ENCODE data around the gene CCDC88C. TPM values are rescaled to one million over a fixed set of nuclear protein-coding genes. Genes with fewer than 3 reads are reported as not detected.

The CCDC88C gene
- total RNA-seq, 1 donor from 2014 or later = 12.4 TPM

DNA sequence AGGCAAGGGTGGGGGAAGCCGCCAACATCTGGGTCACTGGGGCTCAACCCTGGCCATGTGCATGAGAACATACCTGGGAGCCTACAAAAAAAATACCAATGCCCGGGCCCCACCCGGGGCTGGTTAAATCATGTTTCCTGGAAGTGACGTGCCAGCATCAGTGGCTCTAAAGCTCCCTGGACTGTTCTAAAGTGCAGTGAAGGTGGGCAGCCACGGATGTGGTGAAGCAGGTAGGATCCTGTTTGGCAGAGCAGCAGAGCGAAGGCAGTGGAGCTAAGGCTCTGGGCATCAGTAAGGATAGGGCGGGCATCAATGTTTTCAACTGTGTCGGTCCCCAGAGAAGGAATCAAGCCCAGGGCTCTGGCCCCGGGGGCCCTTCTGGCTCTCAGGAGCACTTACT, 172.6 kb downstream of the CCDC88C start:
- no peak for DNase-seq (ENCODE audit: low read depth)
- no peaks in the 10 kb centered on the region for H4K20me1 ChIP-seq (ENCODE audit: insufficient read depth, low read length)
- Mint-ChIP-seq H3K9me3 (ENCODE audit: unreplicated experiment) (peaks cover 10% of the 10 kb centered on the region), H3K4me3 (ENCODE audit: unreplicated experiment) (no peak overlapping the region), H3K4me1 (ENCODE audit: low read depth, unreplicated experiment) (peaks cover 21% of the 10 kb centered on the region), H3K27me3 (ENCODE audit: low read depth, unreplicated experiment) (peaks cover 8% of the 10 kb centered on the region), H3K27ac (ENCODE audit: unreplicated experiment) (no peak overlapping the region), H3K36me3 (ENCODE audit: low read depth, unreplicated experiment) (no peaks in the 10 kb centered on the region)
- no peak overlapping the region for H3K9ac ChIP-seq (ENCODE audit: low read length)
- no peak overlapping the region for H3K4me3 ChIP-seq (ENCODE audit: insufficient read depth, low read depth, low read length)
- no peaks in the 10 kb centered on the region for H3K36me3 ChIP-seq (ENCODE audit: insufficient read depth, low read length)
- peaks cover 26% of the 10 kb centered on the region for H3K4me1 ChIP-seq (ENCODE audit: insufficient read depth, low read length)
- peak overlapping the region; percentile 76 for H2AFZ ChIP-seq (ENCODE audit: low read depth, low read length)
- no peaks in the 10 kb centered on the region for H3K79me2 ChIP-seq (ENCODE audit: insufficient read depth, low read length)
- TF ChIP-seq, protein P1, sequence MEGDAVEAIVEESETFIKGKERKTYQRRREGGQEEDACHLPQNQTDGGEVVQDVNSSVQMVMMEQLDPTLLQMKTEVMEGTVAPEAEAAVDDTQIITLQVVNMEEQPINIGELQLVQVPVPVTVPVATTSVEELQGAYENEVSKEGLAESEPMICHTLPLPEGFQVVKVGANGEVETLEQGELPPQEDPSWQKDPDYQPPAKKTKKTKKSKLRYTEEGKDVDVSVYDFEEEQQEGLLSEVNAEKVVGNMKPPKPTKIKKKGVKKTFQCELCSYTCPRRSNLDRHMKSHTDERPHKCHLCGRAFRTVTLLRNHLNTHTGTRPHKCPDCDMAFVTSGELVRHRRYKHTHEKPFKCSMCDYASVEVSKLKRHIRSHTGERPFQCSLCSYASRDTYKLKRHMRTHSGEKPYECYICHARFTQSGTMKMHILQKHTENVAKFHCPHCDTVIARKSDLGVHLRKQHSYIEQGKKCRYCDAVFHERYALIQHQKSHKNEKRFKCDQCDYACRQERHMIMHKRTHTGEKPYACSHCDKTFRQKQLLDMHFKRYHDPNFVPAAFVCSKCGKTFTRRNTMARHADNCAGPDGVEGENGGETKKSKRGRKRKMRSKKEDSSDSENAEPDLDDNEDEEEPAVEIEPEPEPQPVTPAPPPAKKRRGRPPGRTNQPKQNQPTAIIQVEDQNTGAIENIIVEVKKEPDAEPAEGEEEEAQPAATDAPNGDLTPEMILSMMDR (IDR thresholded peaks at IDR 0.05; ENCODE audit: insufficient read depth, low read depth, low read length) = no peak
- no peak for TF ChIP-seq EZH2 (IDR thresholded peaks at IDR 0.05; ENCODE audit: insufficient read depth, low read length)
- no peak overlapping the region for H3K27ac ChIP-seq (ENCODE audit: low read depth, low read length)
- no peaks in the 10 kb centered on the region for H3K27me3 ChIP-seq (ENCODE audit: insufficient read depth, low read length)
- no peaks in the 10 kb centered on the region for H3K9me3 ChIP-seq (ENCODE audit: insufficient read depth, low read depth, low read length)
- FAIRE-seq = no peak
- peak overlapping the region; percentile 71 for H3K4me2 ChIP-seq (ENCODE audit: low read length)

DNA sequence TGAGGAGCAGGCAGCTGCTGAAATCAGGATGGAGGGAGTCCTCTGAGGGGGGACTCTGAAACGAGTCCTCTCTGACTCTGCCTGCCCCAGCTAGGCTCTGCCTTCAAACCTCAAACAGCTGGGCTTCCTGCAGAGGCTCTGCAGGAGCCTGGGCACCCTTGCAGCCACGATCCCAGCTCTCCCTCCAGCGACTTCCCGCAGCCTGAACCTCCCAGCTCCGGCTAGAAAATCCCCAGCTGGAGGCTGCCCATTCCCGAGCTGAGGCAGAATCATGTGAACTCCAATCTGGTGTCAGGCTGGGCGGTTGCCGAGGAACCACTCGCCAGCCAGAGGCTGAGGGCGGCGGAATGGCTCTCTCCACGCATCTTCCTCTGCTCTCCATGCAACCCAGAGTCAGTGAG, 173.1 kb downstream of the CCDC88C start, which contains the start of gene GPR68:
GPR68 (minus strand) TSS at position 204 of the 401 bp plus-strand sequence. CDS start 9,654 bp downstream, outside the sequence.
- H3K9me3 ChIP-seq (ENCODE audit: insufficient read depth, low read depth, low read length) = no peaks in the 10 kb centered on the region
- TF ChIP-seq, protein P1 (IDR thresholded peaks at IDR 0.05; ENCODE audit: insufficient read depth, low read depth, low read length) = no peak
- TF ChIP-seq EZH2 (IDR thresholded peaks at IDR 0.05; ENCODE audit: insufficient read depth, low read length) = no peak
- H3K4me3 ChIP-seq (ENCODE audit: insufficient read depth, low read depth, low read length) = no peak within 1 kb of the TSS
- peak within 1 kb of the TSS; percentile 71 for H3K4me2 ChIP-seq (ENCODE audit: low read length)
- H3K36me3 Mint-ChIP-seq (ENCODE audit: low read depth, unreplicated experiment) = no peaks in the 10 kb centered on the region
- H3K4me3 Mint-ChIP-seq (ENCODE audit: unreplicated experiment) = no peak within 1 kb of the TSS
- peaks cover 18% of the 10 kb centered on the region for H3K4me1 Mint-ChIP-seq (ENCODE audit: low read depth, unreplicated experiment)
- no peak for FAIRE-seq
- DNase-seq (ENCODE audit: low read depth) = peak; percentile 69
- H3K27me3 ChIP-seq (ENCODE audit: insufficient read depth, low read length) = no peaks in the 10 kb centered on the region
- peaks cover 22% of the 10 kb centered on the region for H3K4me1 ChIP-seq (ENCODE audit: insufficient read depth, low read length)
- peak within 1 kb of the TSS; percentile 76 for H2AFZ ChIP-seq (ENCODE audit: low read depth, low read length)
- peak within 1 kb of the TSS; percentile 64 for H3K9ac ChIP-seq (ENCODE audit: low read length)
- H4K20me1 ChIP-seq (ENCODE audit: insufficient read depth, low read length) = no peaks in the 10 kb centered on the region
- no peaks in the 10 kb centered on the region for H3K36me3 ChIP-seq (ENCODE audit: insufficient read depth, low read length)
- H3K27ac ChIP-seq (ENCODE audit: low read depth, low read length) = peak within 1 kb of the TSS; percentile 69
- peaks cover 8% of the 10 kb centered on the region for H3K27me3 Mint-ChIP-seq (ENCODE audit: low read depth, unreplicated experiment)
- H3K79me2 ChIP-seq (ENCODE audit: insufficient read depth, low read length) = no peaks in the 10 kb centered on the region
- H3K27ac Mint-ChIP-seq (ENCODE audit: unreplicated experiment) = no peak within 1 kb of the TSS
- H3K9me3 Mint-ChIP-seq (ENCODE audit: unreplicated experiment) = peaks cover 10% of the 10 kb centered on the region

DNA sequence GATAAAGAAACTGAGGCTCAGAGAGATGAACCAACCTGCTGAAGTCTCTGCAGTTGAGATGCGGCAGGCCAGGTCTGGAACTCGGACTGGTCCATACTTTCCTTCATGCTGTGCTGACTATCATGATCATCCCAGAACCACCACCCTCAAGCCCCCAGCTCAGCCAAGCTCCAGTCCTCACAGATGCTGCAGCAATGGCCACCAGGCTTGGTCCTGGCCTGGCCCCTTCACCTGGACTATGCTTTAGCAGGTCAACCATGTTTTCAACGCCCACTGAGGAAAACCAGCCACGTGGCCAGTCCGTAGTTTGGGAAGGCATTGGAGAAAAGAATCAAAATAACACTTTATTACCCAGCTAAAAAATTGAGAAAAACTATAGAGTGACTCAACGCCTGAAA, 174.5 kb downstream of the CCDC88C start:
- TF ChIP-seq EZH2 (IDR thresholded peaks at IDR 0.05; ENCODE audit: insufficient read depth, low read length) = no peak
- TF ChIP-seq, protein P1 (IDR thresholded peaks at IDR 0.05; ENCODE audit: insufficient read depth, low read depth, low read length) = no peak
- no peaks in the 10 kb centered on the region for H3K36me3 Mint-ChIP-seq (ENCODE audit: low read depth, unreplicated experiment)
- DNase-seq (ENCODE audit: low read depth) = no peak
- H3K27me3 Mint-ChIP-seq (ENCODE audit: low read depth, unreplicated experiment) = peaks cover 8% of the 10 kb centered on the region
- no peaks in the 10 kb centered on the region for H3K27me3 ChIP-seq (ENCODE audit: insufficient read depth, low read length)
- no peak overlapping the region for H3K4me3 Mint-ChIP-seq (ENCODE audit: unreplicated experiment)
- no peak overlapping the region for H3K4me3 ChIP-seq (ENCODE audit: insufficient read depth, low read depth, low read length)
- no peaks in the 10 kb centered on the region for H3K79me2 ChIP-seq (ENCODE audit: insufficient read depth, low read length)
- peaks cover 22% of the 10 kb centered on the region for H3K4me1 ChIP-seq (ENCODE audit: insufficient read depth, low read length)
- peak overlapping the region; percentile 41 for H3K27ac Mint-ChIP-seq (ENCODE audit: unreplicated experiment)
- H3K4me1 Mint-ChIP-seq (ENCODE audit: low read depth, unreplicated experiment) = peaks cover 18% of the 10 kb centered on the region
- H3K9me3 Mint-ChIP-seq (ENCODE audit: unreplicated experiment) = peaks cover 10% of the 10 kb centered on the region
- H4K20me1 ChIP-seq (ENCODE audit: insufficient read depth, low read length) = no peaks in the 10 kb centered on the region
- H3K9me3 ChIP-seq (ENCODE audit: insufficient read depth, low read depth, low read length) = no peaks in the 10 kb centered on the region
- H3K36me3 ChIP-seq (ENCODE audit: insufficient read depth, low read length) = no peaks in the 10 kb centered on the region
- FAIRE-seq = no peak
- H3K27ac ChIP-seq (ENCODE audit: low read depth, low read length) = peak overlapping the region; percentile 46
- H2AFZ ChIP-seq (ENCODE audit: low read depth, low read length) = no peak overlapping the region
- peak overlapping the region; percentile 71 for H3K4me2 ChIP-seq (ENCODE audit: low read length)
- peak overlapping the region; percentile 64 for H3K9ac ChIP-seq (ENCODE audit: low read length)
